Prostate gland (tissue), 2 donors: ENCODE data around the gene CADPS2.

Experiments
- POLR2A ChIP-seq: fragments of 450-650 bp; IDR thresholded peaks from one replicate; pipeline ENCODE4 v1.6.1; 2016; ENCODE audit warnings: antibody characterized with exemption, mild to moderate bottlenecking
- TF ChIP-seq, protein P1 (sequence below), 4 experiments: fragments of 200-600 bp in 2 of 4; fragments of 450-650 bp in 2 of 4; sonication (generic) in 2 of 4; IDR thresholded peaks; 1 replicate in 3 of 4; 2 replicates in 1 of 4; pipeline ENCODE4 v1.5.1; 2016 to 2019; ENCODE audit warnings: antibody characterized with exemption in 4 of 4, mild to moderate bottlenecking in 2 of 4, moderate library complexity in 2 of 4

DNA sequence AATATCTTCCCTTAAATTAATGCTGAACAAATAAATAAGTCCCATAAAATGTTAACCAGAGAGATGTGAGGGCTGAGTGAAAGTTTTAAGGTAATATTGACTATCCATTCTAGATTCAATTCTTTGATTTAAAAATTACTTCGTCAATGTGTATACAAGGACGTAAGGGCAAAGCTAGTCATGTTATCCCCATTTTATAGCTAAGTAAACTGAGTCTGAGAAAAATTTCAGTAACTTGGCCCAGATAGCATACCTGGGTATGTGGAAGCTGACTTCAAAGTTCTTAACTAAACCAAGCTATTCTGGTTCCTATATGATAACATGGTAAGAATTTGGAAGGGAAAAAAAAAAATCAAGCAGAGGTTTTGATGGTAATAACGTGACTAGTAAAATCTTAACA, 72.4 kb downstream of the CADPS2 start:
- TF ChIP-seq, protein P1, sequence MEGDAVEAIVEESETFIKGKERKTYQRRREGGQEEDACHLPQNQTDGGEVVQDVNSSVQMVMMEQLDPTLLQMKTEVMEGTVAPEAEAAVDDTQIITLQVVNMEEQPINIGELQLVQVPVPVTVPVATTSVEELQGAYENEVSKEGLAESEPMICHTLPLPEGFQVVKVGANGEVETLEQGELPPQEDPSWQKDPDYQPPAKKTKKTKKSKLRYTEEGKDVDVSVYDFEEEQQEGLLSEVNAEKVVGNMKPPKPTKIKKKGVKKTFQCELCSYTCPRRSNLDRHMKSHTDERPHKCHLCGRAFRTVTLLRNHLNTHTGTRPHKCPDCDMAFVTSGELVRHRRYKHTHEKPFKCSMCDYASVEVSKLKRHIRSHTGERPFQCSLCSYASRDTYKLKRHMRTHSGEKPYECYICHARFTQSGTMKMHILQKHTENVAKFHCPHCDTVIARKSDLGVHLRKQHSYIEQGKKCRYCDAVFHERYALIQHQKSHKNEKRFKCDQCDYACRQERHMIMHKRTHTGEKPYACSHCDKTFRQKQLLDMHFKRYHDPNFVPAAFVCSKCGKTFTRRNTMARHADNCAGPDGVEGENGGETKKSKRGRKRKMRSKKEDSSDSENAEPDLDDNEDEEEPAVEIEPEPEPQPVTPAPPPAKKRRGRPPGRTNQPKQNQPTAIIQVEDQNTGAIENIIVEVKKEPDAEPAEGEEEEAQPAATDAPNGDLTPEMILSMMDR (IDR thresholded peaks at IDR 0.05): no peak
- TF ChIP-seq POLR2A: no peak
